ENCODE data around the gene SLC6A1.

SLC6A1 gene

GRCh38 chr3:11022115-11022514 is 29.6 kb downstream of the SLC6A1 start:
- H3K4me3 ChIP-seq (replicated peaks in 1 of 2; ENCODE audit: low read depth in 2 of 2, low read length in 2 of 2) = no peak overlapping the region
- TF ChIP-seq CTCF (IDR thresholded peaks at IDR 0.05; ENCODE audit: low read depth, low read length) = no peak
- no peak for DNase-seq (ENCODE audit: low read depth in 2 of 2)

- DNase-seq (ENCODE audit: low read depth in 2 of 2) = no peak
- no peak for TF ChIP-seq CTCF (IDR thresholded peaks at IDR 0.05; ENCODE audit: low read depth, low read length)
- H3K4me3 ChIP-seq (replicated peaks in 1 of 2; ENCODE audit: low read depth in 2 of 2, low read length in 2 of 2) = no peak overlapping the region
Observed at GRCh38 chr3:11024181-11024580, 31.6 kb downstream of the SLC6A1 start.

GRCh38 chr3:11029948-11030347 is 37.4 kb downstream of the SLC6A1 start:
- H3K4me3 ChIP-seq (replicated peaks in 1 of 2; ENCODE audit: low read depth in 2 of 2, low read length in 2 of 2) = no peak overlapping the region
- DNase-seq (ENCODE audit: low read depth in 2 of 2) = no peak
- TF ChIP-seq CTCF (IDR thresholded peaks at IDR 0.05; ENCODE audit: low read depth, low read length) = no peak

GRCh38 chr3:11033871-11034270 is 41.3 kb downstream of the SLC6A1 start:
- no peak for DNase-seq (ENCODE audit: low read depth in 2 of 2)
- no peak for TF ChIP-seq CTCF (IDR thresholded peaks at IDR 0.05; ENCODE audit: low read depth, low read length)
- no peak overlapping the region for H3K4me3 ChIP-seq (replicated peaks in 1 of 2; ENCODE audit: low read depth in 2 of 2, low read length in 2 of 2)

- TF ChIP-seq CTCF (IDR thresholded peaks at IDR 0.05; ENCODE audit: low read depth, low read length) = no peak
- no peak for DNase-seq (ENCODE audit: low read depth in 2 of 2)
Observed at GRCh38 chr3:11034309-11034985, 41.9 kb downstream of the SLC6A1 start.

GRCh38 chr3:11035757-11036505 is 43.4 kb downstream of the SLC6A1 start:
- TF ChIP-seq CTCF (IDR thresholded peaks at IDR 0.05; ENCODE audit: low read depth, low read length) = no peak
- H3K4me3 ChIP-seq (replicated peaks in 1 of 2; ENCODE audit: low read depth in 2 of 2, low read length in 2 of 2) = no peak overlapping the region
- no peak for DNase-seq (ENCODE audit: low read depth in 2 of 2)

More at GRCh38 chr3:11034309-11034985, 41.9 kb downstream of the SLC6A1 start:
- no peak overlapping the region for H3K4me3 ChIP-seq (replicated peaks in 1 of 2; ENCODE audit: low read depth in 2 of 2, low read length in 2 of 2)

Measured in cardiac fibroblast (primary cell).